ENCODE data around the gene CCDC124.
"Not testable (repeated sequence)": the region's sequence is repeated elsewhere in the genome, so short reads cannot be mapped to it uniquely, and the experiment has no call there.

CCDC124 gene

DNA sequence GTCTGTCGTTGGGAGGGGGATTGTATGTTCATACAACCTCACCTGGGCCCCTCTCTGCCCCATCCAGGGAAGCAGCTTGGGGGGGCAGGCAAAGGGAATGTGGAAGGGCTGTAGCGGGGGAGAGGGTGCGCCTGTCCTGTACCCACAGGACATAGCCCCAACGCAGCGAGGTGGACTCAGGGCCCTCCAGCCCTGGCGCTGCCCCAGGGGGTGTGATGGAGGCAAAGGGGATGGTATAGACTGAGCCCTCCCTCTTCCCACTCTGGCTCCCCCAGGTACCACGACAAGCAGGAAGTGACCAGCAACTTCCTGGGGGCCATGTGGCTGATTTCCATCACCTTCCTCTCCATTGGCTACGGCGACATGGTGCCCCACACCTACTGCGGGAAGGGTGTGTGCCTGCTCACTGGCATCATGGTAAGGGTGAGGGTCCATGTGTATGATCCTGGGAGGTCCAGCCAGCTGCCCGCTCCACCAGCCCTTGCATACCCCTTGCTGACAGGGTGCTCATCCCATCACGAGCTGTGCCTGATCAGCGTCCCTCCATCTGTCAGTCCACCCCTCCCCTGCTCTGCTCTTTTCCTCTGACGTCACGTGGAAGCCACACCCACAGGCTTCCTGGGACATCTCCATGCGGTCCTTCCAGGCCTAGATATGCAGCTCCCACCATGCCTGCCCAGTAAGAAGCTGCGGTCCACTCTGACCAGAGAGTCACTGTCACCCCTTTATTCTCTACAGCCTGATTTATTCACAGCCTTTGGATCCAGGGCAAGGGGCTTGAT lies 52.4 kb downstream of the CCDC124 start:
- DNase-seq (ENCODE audit: low read depth in 2 of 2) = no peak

DNA sequence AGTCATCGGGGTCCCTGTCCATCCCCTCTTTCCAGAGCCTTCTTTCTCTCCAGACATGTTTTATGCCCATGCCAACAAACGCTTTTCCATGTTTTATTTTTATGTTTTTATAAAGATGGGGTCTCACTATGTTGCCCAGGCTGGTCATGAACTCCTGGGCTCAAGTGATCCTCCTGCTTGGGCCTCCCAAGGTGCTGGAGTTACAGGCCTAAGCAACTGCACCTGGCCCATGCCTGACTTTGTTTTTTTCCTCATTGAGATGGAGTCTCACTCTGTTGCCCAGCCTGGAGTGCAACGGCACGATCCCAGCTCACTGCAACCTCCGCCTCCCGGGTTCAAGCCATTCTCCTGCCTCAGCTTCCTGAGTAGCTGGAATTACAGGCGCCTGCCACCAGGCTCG lies 53.8 kb downstream of the CCDC124 start:
- not testable (repeated sequence) for DNase-seq (ENCODE audit: low read depth in 2 of 2)

DNA sequence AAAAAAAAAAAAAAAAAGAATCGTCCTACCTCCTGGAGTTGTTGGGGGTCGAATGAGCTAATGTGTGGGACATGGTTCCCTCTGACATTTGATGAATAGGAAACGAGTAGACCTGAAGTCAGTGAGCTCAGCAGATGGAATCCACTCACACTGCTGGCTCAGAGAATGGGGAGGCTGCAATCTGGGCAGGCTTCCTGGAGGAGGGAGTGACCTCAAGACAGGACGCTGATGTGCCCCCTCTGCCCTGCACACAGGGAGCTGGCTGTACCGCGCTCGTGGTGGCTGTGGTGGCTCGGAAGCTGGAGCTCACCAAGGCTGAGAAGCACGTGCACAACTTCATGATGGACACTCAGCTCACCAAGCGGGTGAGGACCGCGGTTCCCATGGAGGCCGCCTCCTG lies 55.3 kb downstream of the CCDC124 start:
- DNase-seq (ENCODE audit: low read depth in 2 of 2) = no peak

DNA sequence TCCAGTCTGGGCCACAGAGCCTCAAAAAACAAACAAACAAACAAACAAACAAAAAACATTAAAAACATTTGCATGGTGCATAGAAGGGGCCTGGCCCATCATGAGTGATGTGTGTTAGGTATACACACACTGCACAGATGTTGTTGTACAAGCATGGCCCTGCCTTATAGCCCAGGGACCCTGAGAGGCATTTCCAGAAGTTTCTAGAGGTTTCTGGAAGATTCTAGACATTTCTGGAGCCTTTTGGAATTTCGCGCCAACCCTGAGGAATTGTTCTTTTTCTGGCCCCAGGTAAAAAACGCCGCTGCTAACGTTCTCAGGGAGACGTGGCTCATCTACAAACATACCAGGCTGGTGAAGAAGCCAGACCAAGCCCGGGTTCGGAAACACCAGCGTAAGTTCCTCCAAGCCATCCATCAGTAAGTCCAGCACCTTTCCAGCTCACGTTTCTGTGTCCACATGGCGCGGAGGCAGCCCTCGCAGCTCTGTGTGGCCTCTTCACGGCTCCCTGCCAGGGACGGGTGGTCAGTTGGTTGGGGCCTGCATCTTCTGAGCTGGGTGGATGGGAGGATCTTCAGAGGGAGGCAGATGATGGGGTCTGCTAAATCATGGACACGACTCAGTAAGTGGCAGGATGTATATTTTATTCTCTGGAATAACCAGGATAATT lies 56.7 kb downstream of the CCDC124 start:
- DNase-seq (ENCODE audit: low read depth in 2 of 2) = no peak

DNA sequence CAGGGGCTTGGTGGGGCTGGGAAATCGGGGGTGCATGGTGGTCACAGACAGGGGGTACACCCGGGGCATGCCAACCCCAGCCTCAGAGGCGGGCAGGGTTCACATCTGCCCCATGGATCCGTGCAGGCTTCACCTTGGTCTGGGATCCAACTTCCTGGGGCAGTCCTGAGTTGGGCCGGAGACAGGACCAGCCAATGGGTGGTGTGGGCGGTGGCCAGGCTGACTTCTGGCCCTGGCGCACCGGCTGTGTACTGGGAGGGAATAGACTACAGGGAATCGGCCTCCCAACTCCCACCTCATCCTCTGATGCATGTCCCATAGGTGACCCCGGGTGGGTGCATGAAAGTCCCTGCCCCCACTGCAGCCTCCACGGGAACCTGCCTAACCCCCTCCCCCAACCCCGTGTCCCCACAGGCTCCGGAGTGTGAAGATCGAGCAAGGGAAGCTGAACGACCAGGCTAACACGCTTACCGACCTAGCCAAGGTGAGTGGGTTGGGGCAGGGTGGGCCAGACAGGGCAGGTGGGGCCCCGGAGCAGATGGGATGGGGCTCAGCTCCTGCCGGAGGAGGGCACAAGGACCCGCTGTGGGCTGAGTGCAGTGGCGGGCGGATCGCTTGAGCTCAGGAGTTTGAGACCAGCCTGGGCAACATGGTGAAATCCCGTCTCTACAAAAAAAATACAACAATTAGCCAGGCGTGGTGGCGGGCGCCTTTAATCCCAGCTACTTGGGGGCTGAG lies 60.4 kb downstream of the CCDC124 start:
- no peak for DNase-seq (ENCODE audit: low read depth in 2 of 2)
